ENCODE results near the gene GAPDH.

GRCh38 chr12:6562881-6563280 is 28.6 kb downstream of the GAPDH start:
- no peak for TF ChIP-seq TAF1 (IDR thresholded peaks at IDR 0.05; ENCODE audit: low read depth)
- TF ChIP-seq, protein P1, sequence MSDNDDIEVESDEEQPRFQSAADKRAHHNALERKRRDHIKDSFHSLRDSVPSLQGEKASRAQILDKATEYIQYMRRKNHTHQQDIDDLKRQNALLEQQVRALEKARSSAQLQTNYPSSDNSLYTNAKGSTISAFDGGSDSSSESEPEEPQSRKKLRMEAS (IDR thresholded peaks at IDR 0.05): no peak
- TF ChIP-seq FOXM1 (IDR thresholded peaks at IDR 0.05; ENCODE audit: borderline replicate concordance, low read depth): no peak
- no peak for TF ChIP-seq YY1 (IDR thresholded peaks at IDR 0.05; ENCODE audit: low read depth)
- no peak for TF ChIP-seq ZBTB7A (IDR thresholded peaks at IDR 0.05; ENCODE audit: low read depth)
- TF ChIP-seq RAD21 (IDR thresholded peaks at IDR 0.05; ENCODE audit: low read depth): no peak
- no peak for TF ChIP-seq TEAD4 (IDR thresholded peaks at IDR 0.05)
- TF ChIP-seq REST (IDR thresholded peaks at IDR 0.05; ENCODE audit: low read depth): no peak
- no peak for TF ChIP-seq EP300 (IDR thresholded peaks at IDR 0.05; ENCODE audit: borderline replicate concordance)
- TF ChIP-seq CREB1 (IDR thresholded peaks at IDR 0.05; ENCODE audit: low read depth): no peak
- TF ChIP-seq EGR1 (IDR thresholded peaks at IDR 0.05): no peak
- TF ChIP-seq CEBPB (IDR thresholded peaks at IDR 0.05): no peak
- TF ChIP-seq NFIC (IDR thresholded peaks at IDR 0.05): no peak
